GM15510 (cell line): Measurements from ENCODE around the gene NOL12.

Source experiments
- POLR2A ChIP-seq: IDR thresholded peaks from 3 replicates; pipeline ENCODE4 v1.6.1; 2011; ENCODE audit warnings: borderline replicate concordance; ENCODE audit not compliant: insufficient read length; ENCODE audit errors: extremely low read depth

NOL12 gene

GRCh38 chr22:37741312-37741795 lies 55.2 kb downstream of the NOL12 start:
- no peak for TF ChIP-seq POLR2A

- TF ChIP-seq POLR2A, result no peak
These were observed 56.4 kb downstream of the NOL12 start for GRCh38 chr22:37742376-37743171.
